ENCODE measurements around the gene WDR37. TPM values are rescaled to one million over a fixed set of nuclear protein-coding genes. Genes with fewer than 3 reads are reported as not detected.

Gene WDR37
- total and polyA plus RNA-seq, 10 of the 15 experiments (the other 5 are each of a cell fraction or from before 2014, with no cell fraction given), result 1.9 to 11.1 (median 7.1) TPM

DNA sequence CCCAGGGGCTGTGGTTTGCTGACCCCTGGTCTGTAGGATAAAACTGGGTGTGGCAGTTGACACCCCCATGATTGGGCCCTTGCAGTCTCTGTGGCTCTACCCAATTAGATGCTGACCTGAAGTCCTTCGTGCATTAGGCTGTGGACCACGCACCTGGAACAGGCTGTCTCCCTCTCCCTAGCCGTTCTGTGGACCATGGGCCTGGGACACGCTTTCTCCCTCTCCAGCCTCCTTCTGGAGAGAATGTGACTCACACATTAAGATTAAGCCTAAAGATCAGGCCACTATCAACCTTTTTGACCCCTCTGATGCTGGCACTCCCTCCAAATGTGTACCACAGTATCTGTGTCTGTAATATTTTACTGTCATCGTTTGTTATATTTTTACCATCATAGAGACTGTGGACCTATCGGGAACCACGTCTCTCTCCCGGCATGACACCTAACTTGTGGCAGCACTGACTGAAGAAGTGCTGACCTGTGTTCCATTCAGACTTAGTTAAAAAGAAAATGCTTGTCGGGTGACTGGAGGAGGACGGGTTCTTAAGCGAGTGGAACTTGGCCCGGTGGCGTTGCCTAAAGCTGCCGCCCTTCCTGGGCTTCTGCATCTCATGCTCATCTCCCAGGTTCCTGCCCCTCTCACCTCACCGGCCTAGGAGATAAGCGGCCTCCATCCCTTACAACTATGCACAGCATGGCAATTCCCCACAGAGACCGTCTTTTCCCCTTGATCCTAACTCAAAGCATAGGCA lies 92.8 kb downstream of the WDR37 start:
- CTCF ChIA-PET, result no interaction called here
- Histone ChIP-seq H3K27me3 (replicated peaks in 1 of 2; ENCODE audit: control insufficient read depth in 2 of 2, insufficient read depth in 2 of 2, low read length in 1 of 2) (no peaks in the 10 kb centered on the region; a peak in 1 of 4 replicates), H3K27ac (ENCODE audit: control insufficient read depth, insufficient read depth) (no peak overlapping the region), H3K79me2 (ENCODE audit: control insufficient read depth, insufficient read depth, low read length) (no peaks in the 10 kb centered on the region), H3K4me2 (ENCODE audit: control insufficient read depth, insufficient read depth) (no peak overlapping the region), H3K9me3 (replicated peaks; ENCODE audit: control insufficient read depth, insufficient read depth, low read length) (no peaks in the 10 kb centered on the region; the same call in 2 of the 3 replicates), H3K4me1 (ENCODE audit: control insufficient read depth, insufficient read depth, low read length) (no peaks in the 10 kb centered on the region), H4K20me1 (ENCODE audit: control insufficient read depth, insufficient read depth) (no peaks in the 10 kb centered on the region), H3K9ac (ENCODE audit: control insufficient read depth, insufficient read depth, low read length) (no peak overlapping the region), H3K36me3 (ENCODE audit: control insufficient read depth in 2 of 2, insufficient read depth in 2 of 2, low read length in 1 of 2) (no peaks in the 10 kb centered on the region), H2AFZ (ENCODE audit: control insufficient read depth, low read depth, low read length) (no peak overlapping the region), H3K4me3 (no peak overlapping the region)
- SMC1A ChIA-PET (ENCODE audit: uncharacterized antibody, unreplicated experiment), result no interaction called here
- FAIRE-seq (no peak), DNase-seq (ENCODE audit: low read depth, low spot score) (no peak), ATAC-seq (no peak)
- intact Hi-C loops (cut with micrococcal nuclease; ENCODE audit: unreplicated experiment), result no loop called here
- WGBS (ENCODE audit: insufficient coverage, insufficient replicate concordance, low lambda C conversion rate, missing lambda C conversion rate), result 61% methylated on average over 17 of the region's 17 CpGs
- RAD21 ChIA-PET (ENCODE audit: unreplicated experiment), result no interaction called here
- BruUV-seq (replicated peaks), result no TSS peak
- TF ChIP-seq RAD21 (IDR thresholded peaks at IDR 0.05; ENCODE audit: insufficient read depth, low read depth, low read length) (no peak), ETV6 (conservative IDR thresholded peaks at IDR 0.05 in 1 of 2, IDR thresholded peaks at IDR 0.05 in 1 of 2; ENCODE audit: borderline replicate concordance in 1 of 2, low read depth in 1 of 2) (no peak), TCF3 (IDR thresholded peaks at IDR 0.05; ENCODE audit: borderline replicate concordance, insufficient read depth, low read depth, low read length) (no peak), CBFB (IDR thresholded peaks at IDR 0.05; ENCODE audit: low read depth) (no peak), MTA2 (IDR thresholded peaks at IDR 0.05; ENCODE audit: low read depth) (no peak), TARDBP (IDR thresholded peaks at IDR 0.05; ENCODE audit: borderline replicate concordance) (no peak), RUNX3 (IDR thresholded peaks at IDR 0.05; ENCODE audit: low read length) (no peak), NRF1 (conservative IDR thresholded peaks at IDR 0.05; ENCODE audit: low read depth, low read length) (no peak), CHD2 (IDR thresholded peaks at IDR 0.05; ENCODE audit: borderline replicate concordance, low read depth, low read length) (no peak), RELA (IDR thresholded peaks at IDR 0.05; ENCODE audit: borderline replicate concordance, partially characterized antibody) (no peak), BRCA1 (IDR thresholded peaks at IDR 0.05; ENCODE audit: low read depth, low read length) (no peak), STAT3 (IDR thresholded peaks at IDR 0.05; ENCODE audit: low read depth, low read length) (no peak)
- TF ChIP-seq, protein P1, sequence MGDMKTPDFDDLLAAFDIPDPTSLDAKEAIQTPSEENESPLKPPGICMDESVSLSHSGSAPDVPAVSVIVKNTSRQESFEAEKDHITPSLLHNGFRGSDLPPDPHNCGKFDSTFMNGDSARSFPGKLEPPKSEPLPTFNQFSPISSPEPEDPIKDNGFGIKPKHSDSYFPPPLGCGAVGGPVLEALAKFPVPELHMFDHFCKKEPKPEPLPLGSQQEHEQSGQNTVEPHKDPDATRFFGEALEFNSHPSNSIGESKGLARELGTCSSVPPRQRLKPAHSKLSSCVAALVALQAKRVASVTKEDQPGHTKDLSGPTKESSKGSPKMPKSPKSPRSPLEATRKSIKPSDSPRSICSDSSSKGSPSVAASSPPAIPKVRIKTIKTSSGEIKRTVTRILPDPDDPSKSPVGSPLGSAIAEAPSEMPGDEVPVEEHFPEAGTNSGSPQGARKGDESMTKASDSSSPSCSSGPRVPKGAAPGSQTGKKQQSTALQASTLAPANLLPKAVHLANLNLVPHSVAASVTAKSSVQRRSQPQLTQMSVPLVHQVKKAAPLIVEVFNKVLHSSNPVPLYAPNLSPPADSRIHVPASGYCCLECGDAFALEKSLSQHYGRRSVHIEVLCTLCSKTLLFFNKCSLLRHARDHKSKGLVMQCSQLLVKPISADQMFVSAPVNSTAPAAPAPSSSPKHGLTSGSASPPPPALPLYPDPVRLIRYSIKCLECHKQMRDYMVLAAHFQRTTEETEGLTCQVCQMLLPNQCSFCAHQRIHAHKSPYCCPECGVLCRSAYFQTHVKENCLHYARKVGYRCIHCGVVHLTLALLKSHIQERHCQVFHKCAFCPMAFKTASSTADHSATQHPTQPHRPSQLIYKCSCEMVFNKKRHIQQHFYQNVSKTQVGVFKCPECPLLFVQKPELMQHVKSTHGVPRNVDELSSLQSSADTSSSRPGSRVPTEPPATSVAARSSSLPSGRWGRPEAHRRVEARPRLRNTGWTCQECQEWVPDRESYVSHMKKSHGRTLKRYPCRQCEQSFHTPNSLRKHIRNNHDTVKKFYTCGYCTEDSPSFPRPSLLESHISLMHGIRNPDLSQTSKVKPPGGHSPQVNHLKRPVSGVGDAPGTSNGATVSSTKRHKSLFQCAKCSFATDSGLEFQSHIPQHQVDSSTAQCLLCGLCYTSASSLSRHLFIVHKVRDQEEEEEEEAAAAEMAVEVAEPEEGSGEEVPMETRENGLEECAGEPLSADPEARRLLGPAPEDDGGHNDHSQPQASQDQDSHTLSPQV (IDR thresholded peaks at IDR 0.05), result no peak
- TF ChIP-seq, protein P2, sequence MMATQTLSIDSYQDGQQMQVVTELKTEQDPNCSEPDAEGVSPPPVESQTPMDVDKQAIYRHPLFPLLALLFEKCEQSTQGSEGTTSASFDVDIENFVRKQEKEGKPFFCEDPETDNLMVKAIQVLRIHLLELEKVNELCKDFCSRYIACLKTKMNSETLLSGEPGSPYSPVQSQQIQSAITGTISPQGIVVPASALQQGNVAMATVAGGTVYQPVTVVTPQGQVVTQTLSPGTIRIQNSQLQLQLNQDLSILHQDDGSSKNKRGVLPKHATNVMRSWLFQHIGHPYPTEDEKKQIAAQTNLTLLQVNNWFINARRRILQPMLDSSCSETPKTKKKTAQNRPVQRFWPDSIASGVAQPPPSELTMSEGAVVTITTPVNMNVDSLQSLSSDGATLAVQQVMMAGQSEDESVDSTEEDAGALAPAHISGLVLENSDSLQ (IDR thresholded peaks at IDR 0.05), result no peak
- TF ChIP-seq, protein P3, sequence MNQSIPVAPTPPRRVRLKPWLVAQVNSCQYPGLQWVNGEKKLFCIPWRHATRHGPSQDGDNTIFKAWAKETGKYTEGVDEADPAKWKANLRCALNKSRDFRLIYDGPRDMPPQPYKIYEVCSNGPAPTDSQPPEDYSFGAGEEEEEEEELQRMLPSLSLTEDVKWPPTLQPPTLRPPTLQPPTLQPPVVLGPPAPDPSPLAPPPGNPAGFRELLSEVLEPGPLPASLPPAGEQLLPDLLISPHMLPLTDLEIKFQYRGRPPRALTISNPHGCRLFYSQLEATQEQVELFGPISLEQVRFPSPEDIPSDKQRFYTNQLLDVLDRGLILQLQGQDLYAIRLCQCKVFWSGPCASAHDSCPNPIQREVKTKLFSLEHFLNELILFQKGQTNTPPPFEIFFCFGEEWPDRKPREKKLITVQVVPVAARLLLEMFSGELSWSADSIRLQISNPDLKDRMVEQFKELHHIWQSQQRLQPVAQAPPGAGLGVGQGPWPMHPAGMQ (IDR thresholded peaks at IDR 0.05; ENCODE audit: borderline replicate concordance), result no peak
- in situ Hi-C loops (cut with MboI), result no loop called here
- POLR2A ChIA-PET, result no interaction called here

All from GM12878 (cell line).